Measurements from ENCODE around the gene C15orf40. TPM values are rescaled to one million over a fixed set of nuclear protein-coding genes. Genes with fewer than 3 reads are reported as not detected.

The C15orf40 gene
- total RNA-seq, 3 donors from 2014 or later: 10.2 to 26.8 (median 14.6) TPM

DNA sequence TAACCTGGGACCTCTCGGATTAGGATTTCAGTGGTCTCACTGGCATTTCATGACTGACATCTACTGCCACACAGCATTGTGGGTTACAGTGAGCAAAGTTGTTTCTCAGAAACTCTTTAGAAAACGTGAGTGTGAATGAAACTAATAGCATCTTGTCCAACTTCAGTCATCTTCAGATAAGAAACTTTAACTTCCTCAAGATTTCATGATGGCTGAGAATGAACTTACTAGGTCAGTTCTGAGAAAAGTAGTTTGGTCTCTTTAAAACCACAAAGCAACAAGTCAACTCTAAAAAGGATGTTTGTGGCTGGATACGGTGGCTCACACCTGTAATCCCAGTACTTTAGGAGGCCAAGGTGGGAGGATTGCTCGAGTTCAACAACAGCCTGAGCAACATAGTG is 44.8 kb downstream of the C15orf40 start:
- Histone ChIP-seq H3K4me1 (no peaks in the 10 kb centered on the region), H3K27me3 (no peaks in the 10 kb centered on the region), H3K4me3 (no peak overlapping the region), H3K9me3 (no peaks in the 10 kb centered on the region), H3K36me3 (no peaks in the 10 kb centered on the region), H3K27ac (no peak overlapping the region)
- intact Hi-C loops (cut with DNase I; ENCODE audit: low total_unique reads): no loop called here
- TF ChIP-seq POLR2AphosphoS5 (IDR thresholded peaks at IDR 0.05): no peak
- TF ChIP-seq, protein P1, sequence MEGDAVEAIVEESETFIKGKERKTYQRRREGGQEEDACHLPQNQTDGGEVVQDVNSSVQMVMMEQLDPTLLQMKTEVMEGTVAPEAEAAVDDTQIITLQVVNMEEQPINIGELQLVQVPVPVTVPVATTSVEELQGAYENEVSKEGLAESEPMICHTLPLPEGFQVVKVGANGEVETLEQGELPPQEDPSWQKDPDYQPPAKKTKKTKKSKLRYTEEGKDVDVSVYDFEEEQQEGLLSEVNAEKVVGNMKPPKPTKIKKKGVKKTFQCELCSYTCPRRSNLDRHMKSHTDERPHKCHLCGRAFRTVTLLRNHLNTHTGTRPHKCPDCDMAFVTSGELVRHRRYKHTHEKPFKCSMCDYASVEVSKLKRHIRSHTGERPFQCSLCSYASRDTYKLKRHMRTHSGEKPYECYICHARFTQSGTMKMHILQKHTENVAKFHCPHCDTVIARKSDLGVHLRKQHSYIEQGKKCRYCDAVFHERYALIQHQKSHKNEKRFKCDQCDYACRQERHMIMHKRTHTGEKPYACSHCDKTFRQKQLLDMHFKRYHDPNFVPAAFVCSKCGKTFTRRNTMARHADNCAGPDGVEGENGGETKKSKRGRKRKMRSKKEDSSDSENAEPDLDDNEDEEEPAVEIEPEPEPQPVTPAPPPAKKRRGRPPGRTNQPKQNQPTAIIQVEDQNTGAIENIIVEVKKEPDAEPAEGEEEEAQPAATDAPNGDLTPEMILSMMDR (IDR thresholded peaks at IDR 0.05): no peak
- no peak for TF ChIP-seq POLR2A (IDR thresholded peaks at IDR 0.05)
- DNase-seq (ENCODE audit: low spot score in 2 of 2): no peak

DNA sequence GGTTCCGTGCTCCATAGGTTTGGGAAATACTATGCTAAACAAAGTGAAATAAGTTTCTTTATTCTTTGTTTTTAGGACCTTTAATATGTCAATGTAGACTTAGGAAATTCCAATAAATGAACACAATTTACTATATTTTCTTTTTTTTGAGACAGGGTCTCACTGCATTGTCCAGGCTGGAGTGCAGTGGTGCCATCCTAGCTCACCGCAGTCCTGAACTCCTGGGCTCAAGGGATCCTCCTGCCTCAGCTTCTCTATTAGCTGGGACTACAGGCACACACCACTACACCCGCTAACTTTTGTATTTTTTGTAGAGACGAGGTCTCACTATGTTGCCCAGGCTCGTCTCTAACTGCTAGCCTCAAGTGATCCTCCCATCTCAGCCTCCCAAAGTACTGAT is 46.5 kb downstream of the C15orf40 start:
- Histone ChIP-seq H3K9me3 (no peaks in the 10 kb centered on the region), H3K27ac (no peak overlapping the region), H3K36me3 (no peaks in the 10 kb centered on the region), H3K27me3 (no peaks in the 10 kb centered on the region), H3K4me3 (no peak overlapping the region), H3K4me1 (no peaks in the 10 kb centered on the region)
- intact Hi-C loops (cut with DNase I; ENCODE audit: low total_unique reads): no loop called here
- DNase-seq (ENCODE audit: low spot score in 2 of 2): no peak
- TF ChIP-seq POLR2AphosphoS5 (IDR thresholded peaks at IDR 0.05): no peak
- no peak for TF ChIP-seq POLR2A (IDR thresholded peaks at IDR 0.05)
- TF ChIP-seq, protein P1 (IDR thresholded peaks at IDR 0.05): no peak

DNA sequence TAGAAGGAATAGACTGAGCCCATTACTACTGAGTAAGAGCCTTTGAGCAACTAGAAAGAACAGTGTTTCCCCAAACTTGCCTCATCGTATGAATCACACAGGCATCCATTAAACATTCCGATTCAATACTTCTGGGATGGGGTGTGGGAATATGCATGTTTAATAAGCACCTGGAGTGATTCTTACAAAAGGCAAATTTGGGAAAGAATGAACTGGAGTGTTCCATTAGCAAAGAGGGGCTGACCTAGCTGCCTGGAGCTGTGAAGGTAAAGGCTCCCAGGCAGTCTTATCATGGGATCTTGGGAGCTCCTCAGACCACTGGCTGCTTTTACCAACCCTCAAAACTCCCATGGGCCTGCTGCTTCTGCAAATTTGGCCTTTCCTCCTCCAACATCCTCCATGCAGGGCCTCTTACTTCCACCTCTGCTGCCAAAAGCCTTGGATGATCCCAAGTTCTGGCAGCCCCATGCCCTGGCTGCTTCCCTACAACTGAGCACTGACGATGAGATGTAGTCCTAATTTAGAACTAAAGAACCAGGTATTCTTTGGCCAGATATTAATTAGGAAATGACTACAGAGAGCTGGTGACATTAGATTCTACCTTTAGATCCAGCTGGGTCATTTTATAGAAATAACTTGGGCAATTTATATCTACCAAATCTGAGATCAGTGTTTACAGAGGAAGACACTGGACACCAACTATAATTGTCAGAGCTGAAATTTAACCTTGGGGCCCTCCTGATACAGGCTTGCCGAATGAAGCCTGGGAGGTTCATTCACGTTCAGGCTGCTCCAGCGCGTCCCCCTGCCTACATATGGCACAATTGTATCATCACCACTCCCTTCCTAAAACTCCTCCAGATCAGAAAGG is 47.7 kb downstream of the C15orf40 start:
- Histone ChIP-seq H3K4me1 (no peaks in the 10 kb centered on the region), H3K4me3 (no peak overlapping the region), H3K27ac (no peak overlapping the region), H3K36me3 (no peaks in the 10 kb centered on the region), H3K27me3 (no peaks in the 10 kb centered on the region), H3K9me3 (no peaks in the 10 kb centered on the region)
- DNase-seq (ENCODE audit: low spot score in 2 of 2): no peak
- TF ChIP-seq POLR2A (IDR thresholded peaks at IDR 0.05) (no peak), POLR2AphosphoS5 (IDR thresholded peaks at IDR 0.05) (no peak)
- TF ChIP-seq, protein P1 (IDR thresholded peaks at IDR 0.05): no peak
- intact Hi-C loops (cut with DNase I; ENCODE audit: low total_unique reads): no loop called here

DNA sequence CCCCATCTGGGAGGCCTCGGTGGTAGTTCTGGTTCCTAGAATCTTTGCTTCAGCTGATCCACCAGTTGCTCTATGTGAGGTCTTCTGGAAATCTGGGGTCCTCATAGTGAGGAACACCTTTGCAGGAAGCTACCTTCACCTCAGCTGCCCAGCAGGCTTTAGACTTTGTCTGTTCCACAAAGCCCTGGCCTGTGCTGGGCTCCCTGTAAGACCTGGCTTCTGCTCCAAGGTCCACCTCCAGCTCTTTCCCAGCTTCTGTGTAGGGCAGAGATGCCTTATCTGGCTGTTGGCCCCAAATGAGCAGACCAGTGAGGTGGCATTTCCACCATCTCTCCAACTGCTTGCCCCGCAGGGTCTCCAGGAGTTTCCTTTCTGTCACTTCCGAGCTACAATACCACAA is 50.7 kb downstream of the C15orf40 start:
- TF ChIP-seq, protein P1 (IDR thresholded peaks at IDR 0.05): no peak
- TF ChIP-seq POLR2AphosphoS5 (IDR thresholded peaks at IDR 0.05) (no peak), POLR2A (IDR thresholded peaks at IDR 0.05) (no peak)
- Histone ChIP-seq H3K27ac (no peak overlapping the region), H3K27me3 (no peaks in the 10 kb centered on the region)

DNA sequence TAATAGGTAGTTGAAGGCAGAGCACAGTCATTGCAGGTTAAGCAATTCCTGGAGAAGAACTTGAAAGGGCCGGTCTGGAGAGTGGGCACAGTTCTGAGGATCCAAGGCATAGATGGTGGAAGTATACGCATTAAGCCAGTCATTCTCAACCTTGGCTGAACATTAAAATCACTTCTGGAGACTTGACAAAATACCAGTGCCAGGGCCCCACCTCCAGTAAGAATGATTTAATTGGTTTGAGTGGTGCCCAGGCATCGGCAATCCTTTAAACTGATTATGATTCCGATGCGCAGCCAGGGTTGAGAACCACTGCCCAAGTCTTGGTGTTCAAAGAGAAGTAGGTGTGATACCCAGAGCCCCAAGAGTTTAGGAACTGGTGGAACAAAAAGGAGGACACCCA is 52.0 kb downstream of the C15orf40 start:
- H3K27me3 ChIP-seq: no peaks in the 10 kb centered on the region
- H3K36me3 ChIP-seq: no peaks in the 10 kb centered on the region
- H3K4me3 ChIP-seq: no peak overlapping the region
- intact Hi-C loops (cut with DNase I; ENCODE audit: low total_unique reads): no loop called here
- no peak overlapping the region for H3K27ac ChIP-seq
- DNase-seq (ENCODE audit: low spot score in 2 of 2): no peak
- no peaks in the 10 kb centered on the region for H3K4me1 ChIP-seq
- TF ChIP-seq POLR2A (IDR thresholded peaks at IDR 0.05): no peak
- TF ChIP-seq, protein P1 (IDR thresholded peaks at IDR 0.05): no peak
- no peak for TF ChIP-seq POLR2AphosphoS5 (IDR thresholded peaks at IDR 0.05)
- no peaks in the 10 kb centered on the region for H3K9me3 ChIP-seq

More for the DNA sequence above, 50.7 kb downstream of the C15orf40 start:
- H3K4me1 ChIP-seq: no peaks in the 10 kb centered on the region
- no peak overlapping the region for H3K4me3 ChIP-seq
- H3K36me3 ChIP-seq: no peaks in the 10 kb centered on the region
- DNase-seq (ENCODE audit: low spot score in 2 of 2): no peak
- intact Hi-C loops (cut with DNase I; ENCODE audit: low total_unique reads): no loop called here
- no peaks in the 10 kb centered on the region for H3K9me3 ChIP-seq

Data from breast epithelium (tissue), 4 donors.